ENCODE data around the gene GAMT. TPM values are rescaled to one million over a fixed set of nuclear protein-coding genes. Genes with fewer than 3 reads are reported as not detected.

Gene GAMT
- total and polyA plus RNA-seq, 2 experiments from 2014 or later = 21.5 to 36.9 TPM

DNA sequence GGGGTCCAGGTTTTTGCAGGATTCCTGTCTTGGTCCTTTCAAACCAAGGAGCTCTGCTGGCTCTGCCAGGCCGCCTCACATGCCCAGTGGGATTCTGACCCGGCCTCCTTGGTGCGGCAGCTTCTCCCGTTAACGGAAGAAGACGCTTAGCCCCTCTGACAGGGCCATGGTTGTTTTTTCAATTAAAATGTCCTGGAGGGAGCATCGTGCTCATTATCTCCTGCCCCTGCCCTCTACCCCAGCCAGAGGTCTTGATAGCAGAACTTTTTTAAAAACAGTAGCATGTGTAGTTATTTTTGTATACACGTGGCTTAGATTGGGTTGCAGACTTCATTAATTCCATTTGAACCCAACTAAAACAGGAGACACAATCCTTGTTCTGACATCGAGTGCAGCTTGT is 25.4 kb upstream of the GAMT start (continued):
- TF ChIP-seq, protein P1, sequence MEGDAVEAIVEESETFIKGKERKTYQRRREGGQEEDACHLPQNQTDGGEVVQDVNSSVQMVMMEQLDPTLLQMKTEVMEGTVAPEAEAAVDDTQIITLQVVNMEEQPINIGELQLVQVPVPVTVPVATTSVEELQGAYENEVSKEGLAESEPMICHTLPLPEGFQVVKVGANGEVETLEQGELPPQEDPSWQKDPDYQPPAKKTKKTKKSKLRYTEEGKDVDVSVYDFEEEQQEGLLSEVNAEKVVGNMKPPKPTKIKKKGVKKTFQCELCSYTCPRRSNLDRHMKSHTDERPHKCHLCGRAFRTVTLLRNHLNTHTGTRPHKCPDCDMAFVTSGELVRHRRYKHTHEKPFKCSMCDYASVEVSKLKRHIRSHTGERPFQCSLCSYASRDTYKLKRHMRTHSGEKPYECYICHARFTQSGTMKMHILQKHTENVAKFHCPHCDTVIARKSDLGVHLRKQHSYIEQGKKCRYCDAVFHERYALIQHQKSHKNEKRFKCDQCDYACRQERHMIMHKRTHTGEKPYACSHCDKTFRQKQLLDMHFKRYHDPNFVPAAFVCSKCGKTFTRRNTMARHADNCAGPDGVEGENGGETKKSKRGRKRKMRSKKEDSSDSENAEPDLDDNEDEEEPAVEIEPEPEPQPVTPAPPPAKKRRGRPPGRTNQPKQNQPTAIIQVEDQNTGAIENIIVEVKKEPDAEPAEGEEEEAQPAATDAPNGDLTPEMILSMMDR (conservative IDR thresholded peaks at IDR 0.05; ENCODE audit: low read depth in 2 of 2) = no peak

DNA sequence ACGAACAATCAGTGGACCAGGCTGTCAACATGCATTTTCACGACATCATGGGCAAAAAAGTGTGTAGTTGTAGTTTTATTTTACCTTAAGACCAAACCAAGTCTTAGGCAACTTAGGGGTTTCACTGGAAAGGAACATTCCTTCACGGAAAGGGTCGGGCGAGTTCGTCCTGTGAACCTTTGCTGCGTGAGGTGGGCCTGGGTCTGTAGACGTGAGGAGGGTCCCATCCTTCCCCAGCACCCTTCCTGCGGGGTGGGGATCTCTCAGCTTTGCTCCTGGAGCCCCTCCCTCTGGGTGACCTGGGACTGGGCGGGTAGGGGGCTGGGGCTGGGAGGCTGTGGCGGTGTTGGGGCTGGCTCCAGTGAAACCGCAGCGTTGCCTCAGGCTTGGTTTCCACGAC is 24.6 kb upstream of the GAMT start:
- Mint-ChIP-seq H3K4me1 (peaks cover 20% of the 10 kb centered on the region), H3K27ac (no peak overlapping the region; the same call in 1 of the 2 replicates), H3K4me3 (no peak overlapping the region; the same call in 2 of the 3 replicates), H3K9me3 (no peaks in the 10 kb centered on the region), H3K27me3 (ENCODE audit: insufficient read depth, low read depth, poor library complexity) (peaks cover 4% of the 10 kb centered on the region), H3K36me3 (ENCODE audit: low read depth) (peaks cover 73% of the 10 kb centered on the region)
- peaks cover 39% of the 10 kb centered on the region for H4K20me1 ChIP-seq (replicated peaks; ENCODE audit: insufficient read depth)
- H3K9me2 ChIP-seq (ENCODE audit: insufficient read depth) = no peaks in the 10 kb centered on the region
- ATAC-seq (no peak), DNase-seq (ENCODE audit: low spot score) (no peak)
- peaks cover 54% of the 10 kb centered on the region for H3K36me3 ChIP-seq (ENCODE audit: insufficient read depth)
- H3F3A ChIP-seq (replicated peaks; ENCODE audit: low read depth) = peaks cover 53% of the 10 kb centered on the region
- H2AFZ ChIP-seq = no peak overlapping the region
- H3K4me3 ChIP-seq = no peak overlapping the region
- no peaks in the 10 kb centered on the region; the same call in 1 of the 2 replicates for H3K4me1 ChIP-seq (ENCODE audit: insufficient read depth)
- no peak overlapping the region for H3K27ac ChIP-seq (ENCODE audit: low read depth)
- H3K79me2 ChIP-seq (replicated peaks; ENCODE audit: insufficient read depth) = peaks cover 65% of the 10 kb centered on the region
- TF ChIP-seq, protein P1 (conservative IDR thresholded peaks at IDR 0.05; ENCODE audit: low read depth in 2 of 2) = no peak
- TF ChIP-seq EZH2phosphoT487 (IDR thresholded peaks at IDR 0.05; ENCODE audit: unreplicated experiment) = no peak
- TF ChIP-seq STAT1 (IDR thresholded peaks at IDR 0.05; ENCODE audit: unreplicated experiment) = no peak
- TF ChIP-seq CREB1 (CRISPR knock-in tag; IDR thresholded peaks at IDR 0.05; ENCODE audit: low read depth) = no peak
- TF ChIP-seq, protein P2, sequence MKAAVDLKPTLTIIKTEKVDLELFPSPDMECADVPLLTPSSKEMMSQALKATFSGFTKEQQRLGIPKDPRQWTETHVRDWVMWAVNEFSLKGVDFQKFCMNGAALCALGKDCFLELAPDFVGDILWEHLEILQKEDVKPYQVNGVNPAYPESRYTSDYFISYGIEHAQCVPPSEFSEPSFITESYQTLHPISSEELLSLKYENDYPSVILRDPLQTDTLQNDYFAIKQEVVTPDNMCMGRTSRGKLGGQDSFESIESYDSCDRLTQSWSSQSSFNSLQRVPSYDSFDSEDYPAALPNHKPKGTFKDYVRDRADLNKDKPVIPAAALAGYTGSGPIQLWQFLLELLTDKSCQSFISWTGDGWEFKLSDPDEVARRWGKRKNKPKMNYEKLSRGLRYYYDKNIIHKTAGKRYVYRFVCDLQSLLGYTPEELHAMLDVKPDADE (IDR thresholded peaks at IDR 0.05) = no peak
- TF ChIP-seq, protein P3, sequence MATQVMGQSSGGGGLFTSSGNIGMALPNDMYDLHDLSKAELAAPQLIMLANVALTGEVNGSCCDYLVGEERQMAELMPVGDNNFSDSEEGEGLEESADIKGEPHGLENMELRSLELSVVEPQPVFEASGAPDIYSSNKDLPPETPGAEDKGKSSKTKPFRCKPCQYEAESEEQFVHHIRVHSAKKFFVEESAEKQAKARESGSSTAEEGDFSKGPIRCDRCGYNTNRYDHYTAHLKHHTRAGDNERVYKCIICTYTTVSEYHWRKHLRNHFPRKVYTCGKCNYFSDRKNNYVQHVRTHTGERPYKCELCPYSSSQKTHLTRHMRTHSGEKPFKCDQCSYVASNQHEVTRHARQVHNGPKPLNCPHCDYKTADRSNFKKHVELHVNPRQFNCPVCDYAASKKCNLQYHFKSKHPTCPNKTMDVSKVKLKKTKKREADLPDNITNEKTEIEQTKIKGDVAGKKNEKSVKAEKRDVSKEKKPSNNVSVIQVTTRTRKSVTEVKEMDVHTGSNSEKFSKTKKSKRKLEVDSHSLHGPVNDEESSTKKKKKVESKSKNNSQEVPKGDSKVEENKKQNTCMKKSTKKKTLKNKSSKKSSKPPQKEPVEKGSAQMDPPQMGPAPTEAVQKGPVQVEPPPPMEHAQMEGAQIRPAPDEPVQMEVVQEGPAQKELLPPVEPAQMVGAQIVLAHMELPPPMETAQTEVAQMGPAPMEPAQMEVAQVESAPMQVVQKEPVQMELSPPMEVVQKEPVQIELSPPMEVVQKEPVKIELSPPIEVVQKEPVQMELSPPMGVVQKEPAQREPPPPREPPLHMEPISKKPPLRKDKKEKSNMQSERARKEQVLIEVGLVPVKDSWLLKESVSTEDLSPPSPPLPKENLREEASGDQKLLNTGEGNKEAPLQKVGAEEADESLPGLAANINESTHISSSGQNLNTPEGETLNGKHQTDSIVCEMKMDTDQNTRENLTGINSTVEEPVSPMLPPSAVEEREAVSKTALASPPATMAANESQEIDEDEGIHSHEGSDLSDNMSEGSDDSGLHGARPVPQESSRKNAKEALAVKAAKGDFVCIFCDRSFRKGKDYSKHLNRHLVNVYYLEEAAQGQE (IDR thresholded peaks at IDR 0.05; ENCODE audit: unreplicated experiment) = no peak
- TF ChIP-seq ZNF114 (CRISPR knock-in tag; IDR thresholded peaks at IDR 0.05) = no peak
- H3K27me3 ChIP-seq (ENCODE audit: insufficient read depth) = no peaks in the 10 kb centered on the region
- no peak overlapping the region for H3K4me2 ChIP-seq

All from GM23338 (cell line).